ENCODE results near the gene GAA.
"Not testable (repeated sequence)": the region's sequence is repeated elsewhere in the genome, so short reads cannot be mapped to it uniquely, and the experiment has no call there.

GAA gene

DNA sequence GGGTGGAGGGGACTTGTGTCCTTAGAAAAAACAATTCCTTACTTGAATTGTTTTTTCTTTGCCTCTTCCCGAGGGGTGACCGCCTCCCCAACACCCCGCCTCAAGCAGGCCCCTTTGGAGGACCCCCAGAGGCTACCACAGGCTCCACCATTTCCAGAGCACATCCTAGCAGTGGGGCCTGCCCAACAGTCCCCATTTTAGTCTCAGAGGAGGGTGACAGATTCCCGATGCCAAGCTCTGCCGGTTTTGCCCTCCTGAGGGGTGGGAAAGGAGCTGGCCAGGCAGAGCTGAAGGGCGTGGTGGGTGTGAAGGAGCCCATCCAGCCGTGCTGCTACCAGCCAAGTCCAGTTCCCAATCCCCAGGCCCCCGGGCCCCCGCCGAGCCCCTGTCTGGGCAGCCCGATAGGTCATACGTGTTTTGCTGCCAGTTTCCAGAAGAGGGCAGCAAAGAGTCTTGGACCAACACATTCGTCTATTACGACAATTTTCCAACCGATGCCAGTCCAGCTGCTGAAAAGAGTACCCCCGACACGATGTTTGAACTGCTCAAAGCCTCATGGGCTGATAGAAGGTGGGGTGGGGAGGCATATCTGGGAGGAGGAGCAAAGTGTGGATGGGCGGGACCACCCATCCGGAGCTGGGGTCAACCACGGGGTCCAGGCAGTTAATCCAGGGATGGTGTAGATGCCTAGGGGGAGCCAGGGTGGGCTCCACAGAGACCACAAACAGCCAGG is 18.8 kb upstream of the GAA start:
- in situ Hi-C loops (cut with MboI; ENCODE audit: low sequenced_read_pairs), result no loop called here

DNA sequence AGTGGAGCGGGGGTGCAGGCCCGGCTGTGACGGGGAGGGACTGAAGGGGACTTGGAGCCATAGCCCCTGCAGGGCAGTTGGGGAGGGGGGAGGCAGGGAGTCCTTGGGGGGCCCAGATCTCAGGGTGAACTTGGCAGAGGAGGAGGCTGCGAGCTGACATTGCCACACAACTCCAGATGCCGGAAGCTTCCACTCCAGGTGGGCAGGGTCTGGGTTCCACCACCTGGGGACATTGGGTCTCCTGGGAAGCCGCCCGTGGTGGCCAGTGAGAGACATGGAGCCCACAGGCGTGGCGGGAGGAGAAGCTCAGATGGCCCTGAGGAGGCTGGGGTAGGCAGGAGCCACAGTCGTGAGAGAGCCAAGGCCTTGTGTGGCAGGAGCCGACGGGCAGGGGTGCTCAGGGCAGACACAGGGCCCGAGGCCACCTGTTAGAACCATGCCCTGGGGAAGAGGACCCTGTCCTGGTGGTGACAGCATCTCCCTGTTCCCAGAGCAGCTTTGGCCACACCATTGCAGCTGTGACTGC is 18.2 kb upstream of the GAA start:
- in situ Hi-C loops (cut with MboI; ENCODE audit: low sequenced_read_pairs), result no loop called here

DNA sequence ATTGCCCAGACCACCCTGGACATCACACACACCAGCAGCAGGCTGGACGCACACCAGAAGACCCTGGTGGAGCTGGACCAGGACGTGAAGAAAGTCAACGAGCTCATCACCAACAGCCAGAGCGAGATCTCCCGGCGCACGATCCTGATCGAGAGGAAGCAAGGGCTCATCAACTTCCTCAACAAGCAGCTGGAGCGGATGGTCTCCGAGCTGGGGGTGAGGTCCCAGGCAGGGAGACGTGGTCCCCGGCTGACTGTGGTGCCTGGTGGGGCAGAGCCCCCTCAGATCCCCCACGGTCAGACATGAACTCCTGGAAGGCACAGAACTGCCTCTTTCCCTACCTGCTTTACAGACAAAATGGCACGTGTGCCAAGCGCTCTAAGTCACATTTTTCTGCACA is 16.6 kb upstream of the GAA start:
- in situ Hi-C loops (cut with MboI; ENCODE audit: low sequenced_read_pairs), result no loop called here

DNA sequence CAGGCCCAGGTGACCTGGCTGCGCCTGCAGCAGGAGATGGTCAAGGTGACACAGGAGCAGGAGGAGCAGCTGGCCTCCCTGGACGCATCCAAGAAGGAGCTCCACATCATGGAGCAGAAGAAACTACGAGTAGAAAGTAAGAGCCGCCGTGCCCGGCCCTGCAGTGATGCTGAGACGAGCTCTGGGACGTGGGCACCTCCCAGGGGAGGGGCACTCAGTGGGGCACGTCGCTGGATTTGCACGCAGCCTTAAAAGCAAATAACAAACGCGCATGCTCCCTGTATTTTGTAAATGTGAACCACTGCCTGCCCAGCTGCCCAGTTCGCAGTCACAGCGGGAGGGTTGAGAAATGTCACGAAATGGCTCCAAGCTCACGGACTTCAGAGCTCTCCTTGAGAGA is 15.3 kb upstream of the GAA start:
- in situ Hi-C loops (cut with MboI; ENCODE audit: low sequenced_read_pairs), result no loop called here

DNA sequence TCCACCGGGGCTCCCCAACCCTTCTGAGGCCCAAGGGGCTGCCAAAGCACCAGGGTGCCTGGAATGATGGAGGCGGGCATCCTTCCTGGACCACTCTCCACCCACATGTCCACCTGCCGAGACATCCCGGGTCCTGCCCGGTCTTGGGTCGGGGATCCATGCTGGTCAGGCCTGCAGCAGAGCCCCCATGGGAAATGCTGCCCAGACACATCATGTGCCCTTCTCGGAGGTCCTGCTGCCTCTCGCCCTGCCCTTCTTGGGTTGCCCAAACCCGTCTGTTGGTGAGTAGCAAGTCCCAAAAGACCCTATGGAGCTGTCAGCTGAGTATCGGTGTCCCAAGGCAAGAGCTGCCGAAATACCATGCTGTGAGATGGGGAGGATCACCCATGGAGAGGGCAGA is 14.8 kb upstream of the GAA start:
- in situ Hi-C loops (cut with MboI; ENCODE audit: low sequenced_read_pairs), result no loop called here

DNA sequence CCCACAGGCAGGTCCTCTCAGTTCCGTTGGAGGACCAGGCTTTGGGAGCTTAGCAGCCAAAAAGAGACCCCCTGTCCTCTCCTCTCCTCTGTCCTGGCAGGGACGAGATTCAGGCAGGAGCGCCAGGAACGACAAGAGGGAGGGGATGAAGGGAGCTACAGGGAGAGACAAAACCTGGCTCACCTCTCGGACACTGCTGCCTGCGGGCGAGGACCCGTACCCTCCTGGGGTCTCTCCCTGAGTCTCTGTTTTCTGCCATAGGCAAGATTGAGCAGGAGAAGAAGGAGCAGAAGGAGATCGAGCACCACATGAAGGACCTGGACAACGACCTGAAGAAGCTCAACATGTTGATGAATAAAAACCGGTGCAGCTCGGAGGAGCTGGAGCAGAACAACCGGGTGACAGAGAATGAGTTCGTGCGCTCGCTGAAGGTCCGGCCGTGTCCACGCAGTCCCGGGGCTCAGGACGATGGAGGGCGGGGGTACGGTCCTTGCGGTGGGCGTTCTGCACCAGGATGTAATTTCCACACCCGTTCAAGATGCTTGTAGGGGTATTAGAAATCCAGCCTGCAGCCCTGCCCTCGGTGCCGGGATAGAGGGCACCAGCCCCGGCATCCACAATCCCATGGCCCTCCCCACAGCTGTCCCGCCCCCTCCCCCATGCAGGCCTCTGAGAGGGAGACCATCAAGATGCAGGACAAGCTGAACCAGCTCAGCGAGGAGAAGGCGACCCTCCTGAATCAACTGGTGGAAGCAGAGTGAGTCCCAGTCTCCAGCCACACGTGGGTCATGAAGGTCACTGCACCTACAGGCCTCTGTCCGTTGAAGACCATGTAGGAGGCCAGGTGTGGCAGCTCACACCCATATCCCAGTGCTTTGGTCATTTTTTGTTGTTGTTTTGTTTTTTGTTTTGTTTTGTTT is 13.8 kb upstream of the GAA start:
- in situ Hi-C loops (cut with MboI; ENCODE audit: low sequenced_read_pairs), result no loop called here

DNA sequence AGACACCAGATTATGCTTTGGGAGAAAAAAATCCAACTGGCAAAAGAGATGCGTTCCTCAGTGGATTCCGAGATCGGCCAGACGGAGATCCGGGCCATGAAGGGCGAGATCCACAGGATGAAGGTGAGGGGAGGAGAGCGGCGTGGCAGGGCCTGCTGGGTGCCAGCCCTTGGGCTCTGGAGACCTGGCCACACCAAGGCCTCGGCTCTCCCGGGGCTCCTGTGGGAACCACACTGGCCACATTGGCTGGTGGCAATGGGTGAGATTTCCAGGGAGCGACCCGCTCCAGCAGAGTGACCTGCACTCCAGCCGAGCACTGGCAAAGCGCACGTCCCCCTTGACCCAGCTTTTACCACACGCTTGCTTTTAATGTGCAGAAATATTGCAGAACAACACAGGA is 11.6 kb upstream of the GAA start:
- in situ Hi-C loops (cut with MboI; ENCODE audit: low sequenced_read_pairs), result no loop called here

DNA sequence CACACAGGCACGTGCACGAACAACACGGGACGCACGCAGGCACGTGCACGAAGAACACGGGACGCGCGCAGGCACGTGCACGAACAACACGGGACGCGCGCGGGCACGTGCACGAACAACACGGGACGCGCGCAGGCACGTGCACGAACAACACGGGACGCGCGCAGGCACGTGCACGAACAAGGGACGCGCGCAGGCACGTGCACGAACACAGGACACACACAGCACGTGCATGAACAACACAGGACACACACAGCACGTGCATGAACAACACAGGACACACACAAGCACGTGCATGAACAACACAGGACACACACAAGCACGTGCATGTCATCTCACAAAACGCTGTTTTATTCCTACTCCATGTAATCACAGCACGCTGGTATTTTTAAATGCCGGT is 11.2 kb upstream of the GAA start:
- in situ Hi-C loops (cut with MboI; ENCODE audit: low sequenced_read_pairs), result not testable (repeated sequence)

DNA sequence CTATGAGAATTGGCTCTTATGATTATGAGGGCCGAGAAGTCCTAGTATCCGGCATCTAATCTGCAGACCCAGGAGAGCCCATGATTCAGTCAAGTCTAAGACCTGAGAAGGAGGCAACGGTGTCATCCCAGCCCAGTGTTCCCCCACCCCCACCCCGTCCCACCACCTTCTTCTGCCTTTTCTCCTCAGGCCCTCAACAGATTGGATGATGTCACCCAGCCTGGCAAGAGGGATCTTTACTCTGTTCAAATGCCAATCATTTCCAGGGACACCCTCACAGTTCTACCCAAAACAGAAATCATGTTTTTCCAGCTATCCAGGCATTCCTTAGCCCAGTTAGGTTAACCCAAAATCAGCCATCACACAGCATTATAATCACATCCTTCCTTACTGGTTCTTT is 10.0 kb upstream of the GAA start:
- in situ Hi-C loops (cut with MboI; ENCODE audit: low sequenced_read_pairs), result no loop called here

DNA sequence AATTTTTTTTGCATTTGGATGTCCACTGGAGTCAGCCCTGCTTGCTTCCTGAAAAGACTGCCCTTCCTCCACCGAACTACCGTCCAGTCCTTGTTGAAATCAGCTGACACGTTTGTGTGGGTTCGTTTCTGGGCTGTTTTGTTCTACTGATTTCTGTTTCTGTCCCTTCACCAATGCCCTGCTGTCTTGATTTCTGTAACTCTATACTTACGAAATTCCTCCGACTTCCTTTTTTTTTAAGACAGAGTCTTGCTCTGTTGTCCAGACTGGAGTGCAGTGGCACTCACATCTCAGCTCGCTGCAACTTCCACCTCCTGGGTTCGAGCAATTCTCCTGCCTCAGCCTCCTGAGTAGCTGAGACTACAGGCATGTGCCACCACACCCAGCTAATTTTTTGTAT is 8.4 kb upstream of the GAA start:
- in situ Hi-C loops (cut with MboI; ENCODE audit: low sequenced_read_pairs), result no loop called here

DNA sequence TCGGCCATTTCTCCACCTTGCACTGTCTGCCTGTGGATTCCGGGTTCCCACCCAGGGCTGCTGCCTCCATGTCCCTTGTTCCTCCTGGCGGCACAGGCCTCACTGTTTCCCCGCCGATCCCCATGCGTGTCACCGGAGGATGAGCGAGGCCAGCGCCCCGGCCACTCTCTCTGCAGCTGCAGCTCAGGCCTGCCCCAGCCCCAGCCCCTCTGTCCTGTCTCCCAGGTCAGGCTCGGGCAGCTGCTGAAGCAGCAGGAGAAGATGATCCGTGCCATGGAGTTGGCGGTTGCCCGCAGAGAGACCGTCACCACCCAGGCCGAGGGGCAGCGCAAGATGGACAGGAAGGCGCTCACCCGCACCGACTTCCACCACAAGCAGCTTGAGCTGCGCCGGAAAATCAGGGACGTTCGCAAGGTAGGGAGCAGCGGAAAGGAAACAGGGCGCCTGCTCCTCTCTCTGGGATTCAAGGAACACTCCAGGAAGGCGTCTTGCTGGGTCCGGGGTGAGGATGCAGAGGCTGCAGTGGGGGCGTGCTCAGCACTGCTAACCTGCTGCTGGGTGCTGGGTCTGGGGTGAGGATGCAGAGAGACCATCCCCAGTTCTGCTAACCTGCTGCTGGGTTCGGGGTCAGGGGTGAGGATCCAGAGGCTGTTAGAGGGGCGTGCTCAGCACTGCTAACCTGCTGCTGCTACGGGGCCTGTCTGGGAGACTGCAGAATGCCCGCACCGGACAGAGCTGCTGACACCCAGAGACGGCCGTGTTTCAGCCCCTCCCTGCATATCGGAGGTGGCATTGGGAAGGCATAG is 6.1 kb upstream of the GAA start:
- in situ Hi-C loops (cut with MboI; ENCODE audit: low sequenced_read_pairs), result no loop called here

DNA sequence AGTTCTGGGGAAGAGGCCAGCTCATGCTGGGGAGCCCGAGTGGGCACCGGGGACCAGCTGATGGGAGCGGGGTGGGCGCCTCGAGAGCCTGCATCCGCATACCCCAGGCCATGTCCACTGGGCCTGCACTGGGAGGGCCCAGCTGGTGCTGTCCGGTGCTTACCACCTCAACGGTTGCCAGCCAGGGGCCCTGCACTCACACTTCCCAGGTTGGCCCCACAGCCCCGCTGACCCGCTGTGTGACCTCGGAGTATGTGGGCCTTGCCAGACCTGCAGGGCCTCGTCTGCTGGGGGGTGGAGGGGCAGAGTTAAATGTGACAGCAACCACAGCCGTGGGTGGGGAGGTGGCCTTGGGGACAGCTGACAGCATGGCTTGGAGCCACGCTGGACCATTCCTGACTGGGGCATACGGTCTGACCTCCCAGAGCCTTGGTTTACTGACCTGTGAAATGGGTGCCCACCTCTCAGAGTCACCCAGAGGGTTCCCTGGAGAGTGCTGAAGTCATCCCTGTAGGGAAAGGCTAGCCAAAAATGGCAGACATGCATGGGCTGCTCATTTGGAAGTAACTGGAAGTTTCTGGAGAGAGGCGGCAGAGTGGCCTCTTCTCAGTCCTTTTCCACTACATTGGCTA is 5.4 kb upstream of the GAA start:
- in situ Hi-C loops (cut with MboI; ENCODE audit: low sequenced_read_pairs), result no loop called here

DNA sequence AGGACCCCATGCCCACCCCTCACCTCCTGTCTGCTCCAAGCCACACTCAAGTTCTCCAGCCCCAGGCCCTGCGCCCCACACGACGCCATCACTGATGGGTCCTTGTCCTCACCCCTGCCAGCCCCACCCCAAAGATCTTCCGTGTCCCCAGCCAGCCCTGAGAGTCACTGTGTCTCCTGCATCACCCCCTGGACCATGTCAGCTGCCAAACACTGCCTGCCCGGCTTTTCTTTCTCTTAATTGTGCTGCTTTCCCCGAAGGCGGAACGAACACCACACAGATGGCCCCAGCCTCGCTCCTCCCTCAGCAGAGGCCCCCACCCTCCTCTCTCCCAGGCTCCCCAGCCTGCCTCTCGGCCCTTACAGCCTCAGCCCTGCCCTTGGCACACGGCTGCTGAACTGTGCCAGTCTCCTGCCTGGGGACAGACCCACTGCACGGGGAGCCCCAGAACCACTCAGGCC is 4.8 kb upstream of the GAA start:
- in situ Hi-C loops (cut with MboI; ENCODE audit: low sequenced_read_pairs), result no loop called here

DNA sequence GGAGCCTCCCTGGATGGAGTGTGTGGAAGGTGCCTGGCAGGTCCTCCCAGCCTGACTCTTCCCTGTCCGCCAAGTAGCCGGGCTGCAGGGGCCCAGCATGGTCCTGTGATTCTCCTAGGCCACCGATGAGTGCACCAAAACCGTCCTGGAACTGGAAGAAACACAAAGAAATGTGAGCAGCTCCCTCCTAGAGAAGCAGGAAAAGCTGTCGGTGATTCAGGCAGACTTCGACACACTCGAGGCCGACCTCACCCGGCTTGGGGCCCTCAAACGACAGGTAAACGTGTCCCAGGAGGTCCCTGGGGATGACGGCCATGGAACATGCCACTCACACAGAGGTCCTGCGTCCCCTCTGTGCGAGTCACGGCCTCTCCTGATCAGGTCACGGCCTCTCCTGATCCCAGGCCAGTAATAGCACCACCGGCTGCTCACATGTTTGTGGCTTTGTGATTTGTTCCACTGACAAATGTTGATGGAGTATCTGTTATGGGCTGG is 4.2 kb upstream of the GAA start:
- in situ Hi-C loops (cut with MboI; ENCODE audit: low sequenced_read_pairs), result no loop called here

DNA sequence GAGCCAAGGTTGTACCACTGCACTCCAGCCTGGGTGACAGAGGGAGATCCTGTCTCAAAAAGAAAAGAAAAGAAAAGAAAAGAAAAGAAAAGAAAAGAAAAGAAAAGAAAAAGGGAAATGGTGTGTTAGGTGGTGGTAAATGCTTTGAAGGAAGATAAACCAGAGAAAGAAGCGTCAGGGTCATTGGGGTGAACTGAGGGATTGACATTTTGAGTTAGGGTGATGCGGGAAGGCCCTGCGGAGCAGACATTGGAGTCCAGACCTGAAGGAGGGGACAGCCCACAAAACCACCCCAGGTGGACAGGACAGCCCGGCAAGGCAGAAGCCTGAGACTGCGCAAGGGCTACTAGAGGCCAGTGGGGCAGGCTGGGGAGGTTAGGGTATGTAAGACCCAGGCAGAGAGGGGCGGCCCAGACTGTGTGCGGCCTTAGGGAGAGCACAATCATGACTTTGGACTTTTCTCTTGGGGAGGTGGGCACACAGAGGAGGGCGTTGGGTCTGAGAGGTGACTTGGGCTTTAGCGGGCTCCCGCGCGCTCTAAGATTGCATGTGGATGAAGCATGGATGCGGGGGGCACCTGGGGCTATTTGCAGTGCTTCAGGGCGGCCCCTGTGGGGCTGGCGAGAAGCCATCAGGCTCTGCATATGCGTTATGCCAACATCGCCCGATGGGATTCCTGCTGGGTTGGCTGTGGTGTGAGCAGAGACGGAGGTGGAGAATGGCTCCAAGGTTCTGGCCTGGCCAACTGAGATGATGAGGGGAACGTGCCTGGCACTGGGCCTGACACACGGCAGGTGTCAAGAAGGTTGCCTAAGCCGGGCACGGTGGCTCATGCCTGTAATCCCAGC is 3.3 kb upstream of the GAA start:
- in situ Hi-C loops (cut with MboI; ENCODE audit: low sequenced_read_pairs), result no loop called here

DNA sequence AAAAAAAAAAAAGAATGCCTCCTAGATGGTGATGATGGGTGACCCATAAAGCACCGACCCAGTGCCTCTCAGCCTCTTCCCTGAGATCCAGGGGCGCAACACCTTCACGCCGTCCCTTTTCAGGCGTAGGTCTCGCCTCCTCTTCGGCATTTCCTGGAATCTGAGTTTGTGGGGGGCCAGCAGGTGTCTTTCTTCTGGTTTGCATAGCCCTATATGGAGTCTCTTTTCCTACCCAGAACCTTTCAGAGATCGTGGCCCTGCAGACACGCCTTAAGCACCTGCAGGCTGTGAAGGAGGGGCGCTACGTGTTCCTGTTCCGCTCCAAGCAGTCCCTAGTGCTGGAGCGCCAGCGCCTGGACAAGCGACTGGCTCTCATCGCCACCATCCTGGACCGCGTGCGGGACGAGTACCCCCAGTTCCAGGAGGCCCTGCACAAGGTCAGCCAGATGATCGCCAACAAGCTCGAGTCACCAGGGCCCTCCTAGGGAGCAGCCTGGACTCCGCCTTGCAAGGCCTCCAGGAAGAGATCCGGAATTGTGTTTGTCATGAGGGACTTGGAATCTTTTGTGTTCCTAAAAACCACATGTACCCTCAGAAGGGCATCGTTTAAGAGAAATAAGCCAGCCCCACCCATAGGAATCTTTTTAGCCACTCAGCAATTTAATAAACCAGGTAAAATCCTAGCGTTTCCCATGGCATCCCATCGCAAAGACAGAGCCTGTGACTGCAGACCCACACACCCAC is 1.9 kb upstream of the GAA start:
- in situ Hi-C loops (cut with MboI; ENCODE audit: low sequenced_read_pairs), result no loop called here

DNA sequence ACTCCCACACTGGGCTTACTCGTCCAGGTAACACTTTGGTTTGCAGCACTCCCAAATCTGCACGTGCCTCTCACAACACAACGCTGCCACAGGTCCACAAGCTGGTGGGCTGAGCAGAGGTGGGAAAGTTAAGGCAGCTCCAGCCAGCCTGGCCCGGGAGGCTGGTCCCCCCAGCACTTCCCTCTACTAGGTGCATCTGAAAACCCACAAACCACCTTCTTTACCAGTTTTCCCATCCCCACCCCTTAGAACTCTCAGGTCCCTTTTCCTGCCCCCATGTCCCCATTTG is 1.4 kb upstream of the GAA start:
- in situ Hi-C loops (cut with MboI; ENCODE audit: low sequenced_read_pairs), result no loop called here

DNA sequence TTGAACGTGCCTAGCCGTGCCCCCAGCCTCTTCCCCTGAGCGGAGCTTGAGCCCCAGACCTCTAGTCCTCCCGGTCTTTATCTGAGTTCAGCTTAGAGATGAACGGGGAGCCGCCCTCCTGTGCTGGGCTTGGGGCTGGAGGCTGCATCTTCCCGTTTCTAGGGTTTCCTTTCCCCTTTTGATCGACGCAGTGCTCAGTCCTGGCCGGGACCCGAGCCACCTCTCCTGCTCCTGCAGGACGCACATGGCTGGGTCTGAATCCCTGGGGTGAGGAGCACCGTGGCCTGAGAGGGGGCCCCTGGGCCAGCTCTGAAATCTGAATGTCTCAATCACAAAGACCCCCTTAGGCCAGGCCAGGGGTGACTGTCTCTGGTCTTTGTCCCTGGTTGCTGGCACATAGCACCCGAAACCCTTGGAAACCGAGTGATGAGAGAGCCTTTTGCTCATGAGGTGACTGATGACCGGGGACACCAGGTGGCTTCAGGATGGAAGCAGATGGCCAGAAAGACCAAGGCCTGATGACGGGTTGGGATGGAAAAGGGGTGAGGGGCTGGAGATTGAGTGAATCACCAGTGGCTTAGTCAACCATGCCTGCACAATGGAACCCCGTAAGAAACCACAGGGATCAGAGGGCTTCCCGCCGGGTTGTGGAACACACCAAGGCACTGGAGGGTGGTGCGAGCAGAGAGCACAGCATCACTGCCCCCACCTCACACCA is 724 bp downstream of the GAA start:
- in situ Hi-C loops (cut with MboI; ENCODE audit: low sequenced_read_pairs), result no loop called here

All from HL-60/S4 treated with retinoic acid at 250 ng/mL for 4 days and 3 days (cell line).